ENCODE results near the gene PPARA. TPM values are rescaled to one million over a fixed set of nuclear protein-coding genes. Genes with fewer than 3 reads are reported as not detected.

Gene PPARA
- total and polyA plus RNA-seq, 12 donors, result 15.5 to 89.5 (median 79.9) TPM

DNA sequence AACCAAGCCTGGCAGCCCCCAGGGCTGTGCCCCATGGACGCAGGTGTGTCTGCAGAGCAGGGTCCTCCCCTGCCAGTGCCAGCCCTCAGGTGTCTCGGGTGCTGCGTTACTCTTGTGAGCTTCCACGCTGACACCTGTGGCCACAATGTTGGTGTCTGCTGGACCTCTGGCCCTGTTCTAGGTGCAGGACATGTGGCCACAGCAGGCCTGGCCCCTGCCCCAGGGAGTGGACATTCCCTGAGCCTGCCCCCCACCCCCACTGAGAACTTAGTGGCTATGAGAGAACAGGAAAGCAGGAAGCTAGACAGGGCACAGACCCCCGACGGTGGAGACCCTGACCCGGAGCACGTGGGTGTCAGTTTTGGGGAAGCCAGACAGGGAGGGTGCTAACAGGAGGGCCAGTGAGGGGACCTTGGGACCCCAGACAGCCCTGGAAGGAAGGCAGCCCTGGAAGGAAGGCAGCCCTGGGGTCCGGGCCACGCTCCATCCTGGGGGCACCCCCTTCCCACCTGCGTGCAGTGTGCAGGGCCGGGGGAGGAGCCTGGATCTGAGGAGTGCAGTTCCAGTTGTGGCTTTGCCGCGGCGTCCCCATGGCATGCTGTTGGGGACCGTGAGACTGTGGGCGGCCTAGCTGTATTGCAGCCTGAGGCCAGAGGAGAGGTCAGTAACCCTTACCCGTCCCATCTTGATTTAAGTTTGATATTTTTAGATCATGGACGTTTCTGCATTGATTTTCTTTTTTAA lies 43.9 kb upstream of the PPARA start:
- H3K27me3 ChIP-seq, result no peaks in the 10 kb centered on the region
- WGBS, 2 donors, result 47 to 64% methylated on average over 19 of the region's 19 CpGs
- DNase-seq (no peak), ATAC-seq (no peak)
- intact Hi-C loops (cut with DNase I), result loop anchor here in 2 of 10 donors (5.0 kb wide), 1 partner anchor 34 kb away; no protein-coding TSS in a partner anchor
- no peaks in the 10 kb centered on the region for H3K9me3 ChIP-seq
- peaks cover 88 to 100% (median 96%) of the 10 kb centered on the region in 9 donors for H3K4me1 ChIP-seq
- TF ChIP-seq, protein P1, sequence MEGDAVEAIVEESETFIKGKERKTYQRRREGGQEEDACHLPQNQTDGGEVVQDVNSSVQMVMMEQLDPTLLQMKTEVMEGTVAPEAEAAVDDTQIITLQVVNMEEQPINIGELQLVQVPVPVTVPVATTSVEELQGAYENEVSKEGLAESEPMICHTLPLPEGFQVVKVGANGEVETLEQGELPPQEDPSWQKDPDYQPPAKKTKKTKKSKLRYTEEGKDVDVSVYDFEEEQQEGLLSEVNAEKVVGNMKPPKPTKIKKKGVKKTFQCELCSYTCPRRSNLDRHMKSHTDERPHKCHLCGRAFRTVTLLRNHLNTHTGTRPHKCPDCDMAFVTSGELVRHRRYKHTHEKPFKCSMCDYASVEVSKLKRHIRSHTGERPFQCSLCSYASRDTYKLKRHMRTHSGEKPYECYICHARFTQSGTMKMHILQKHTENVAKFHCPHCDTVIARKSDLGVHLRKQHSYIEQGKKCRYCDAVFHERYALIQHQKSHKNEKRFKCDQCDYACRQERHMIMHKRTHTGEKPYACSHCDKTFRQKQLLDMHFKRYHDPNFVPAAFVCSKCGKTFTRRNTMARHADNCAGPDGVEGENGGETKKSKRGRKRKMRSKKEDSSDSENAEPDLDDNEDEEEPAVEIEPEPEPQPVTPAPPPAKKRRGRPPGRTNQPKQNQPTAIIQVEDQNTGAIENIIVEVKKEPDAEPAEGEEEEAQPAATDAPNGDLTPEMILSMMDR (IDR thresholded peaks at IDR 0.05), result no peak
- H3K4me3 ChIP-seq, result peak overlapping the region in 2 of 10 donors; percentile 10 to 11
- peak overlapping the region; percentile 75 to 94 (median 86) for H3K27ac ChIP-seq
- H3K36me3 ChIP-seq, result peaks cover 0 to 97% (median 36%) of the 10 kb centered on the region in 9 donors

DNA sequence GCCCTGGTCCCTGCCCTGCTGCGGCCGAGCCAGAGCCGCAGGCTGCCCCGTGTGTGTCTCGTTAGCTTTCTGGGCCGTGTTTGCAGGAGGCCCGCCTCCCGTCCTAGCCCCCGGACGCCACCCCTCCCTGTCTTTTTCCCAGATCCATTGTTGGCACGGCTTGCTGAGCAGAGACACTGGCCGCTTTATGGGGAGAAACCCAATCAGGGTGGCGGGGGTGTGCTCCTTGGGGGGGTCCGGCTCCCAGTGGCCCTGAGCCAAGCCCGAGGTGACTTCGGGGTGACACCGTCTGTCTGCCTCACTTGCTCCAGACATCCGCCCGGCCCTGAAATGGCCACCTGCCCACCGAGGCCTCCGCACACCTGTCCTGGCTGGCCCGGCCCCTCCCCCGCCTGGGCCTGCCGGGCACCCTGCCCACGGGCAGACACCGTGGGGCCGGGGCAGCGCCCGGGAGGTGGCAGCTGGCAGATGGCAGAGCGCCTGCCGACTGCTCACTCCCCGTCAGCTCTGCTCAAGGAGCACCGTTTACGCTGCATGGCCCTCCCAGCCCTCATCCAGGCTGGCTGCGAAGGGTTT lies 43.1 kb upstream of the PPARA start:
- peak overlapping the region; percentile 75 to 94 (median 86) for H3K27ac ChIP-seq
- H3K36me3 ChIP-seq, result peaks cover 0 to 97% (median 32%) of the 10 kb centered on the region in 9 donors
- WGBS, 2 donors, result 33 to 47% methylated on average over 35 of the region's 35 CpGs
- intact Hi-C loops (cut with DNase I), result loop anchor here in 2 of 10 donors (5.0 kb wide), 1 partner anchor 35 kb away; no protein-coding TSS in a partner anchor
- DNase-seq, result peak in 1 of 2 donors; percentile 66
- H3K4me1 ChIP-seq, result peaks cover 94 to 100% (median 98%) of the 10 kb centered on the region in 9 donors
- H3K27me3 ChIP-seq, result no peaks in the 10 kb centered on the region
- TF ChIP-seq, protein P1 (IDR thresholded peaks at IDR 0.05), result no peak
- H3K9me3 ChIP-seq, result no peaks in the 10 kb centered on the region
- ATAC-seq, result peak; percentile 8 to 48 (median 23)
- peak overlapping the region in 3 of 10 donors; percentile 10 to 17 (median 11) for H3K4me3 ChIP-seq

DNA sequence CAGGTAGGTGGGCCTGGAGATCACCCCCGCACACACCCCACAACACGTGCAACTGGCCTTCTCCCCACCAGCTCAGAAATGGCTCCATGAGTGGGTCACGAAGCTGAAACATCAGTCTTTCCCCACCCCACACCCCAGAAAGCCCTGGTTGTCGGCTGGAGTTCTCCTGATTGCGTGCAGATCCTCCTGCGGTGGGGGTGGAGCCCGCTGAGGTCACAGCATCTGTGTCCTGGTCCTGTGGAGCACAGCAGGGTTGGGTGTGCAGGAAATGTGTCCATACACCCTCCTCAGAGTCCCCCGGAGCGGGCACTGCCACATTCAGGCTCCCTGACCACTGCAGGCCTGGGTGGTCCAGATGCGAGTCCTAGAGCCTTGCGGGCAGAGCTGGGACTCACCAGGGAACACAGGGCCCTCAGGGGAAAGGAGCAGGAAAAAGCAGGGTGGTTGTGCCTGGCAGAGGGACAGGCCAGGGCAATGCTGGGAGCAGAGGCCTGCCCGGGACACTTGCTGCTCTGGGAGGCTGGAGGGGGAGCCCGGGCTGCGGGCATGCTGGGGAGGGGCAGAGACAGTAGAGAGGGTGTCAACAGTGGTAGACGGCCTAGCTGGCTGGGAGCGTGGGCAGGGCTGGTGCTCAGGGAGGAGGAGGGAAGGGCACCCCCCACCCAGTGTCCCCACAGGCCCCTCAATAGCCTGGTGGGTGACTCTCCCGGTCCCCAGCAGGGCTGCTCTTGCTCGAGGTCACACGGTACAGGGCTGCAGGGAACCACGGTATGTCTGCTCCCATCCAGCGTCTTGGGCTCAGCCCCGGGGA lies 42.4 kb upstream of the PPARA start:
- peaks cover 92 to 100% (median 99%) of the 10 kb centered on the region in 9 donors for H3K4me1 ChIP-seq
- H3K36me3 ChIP-seq, result peaks cover 0 to 97% (median 33%) of the 10 kb centered on the region in 9 donors
- DNase-seq (no peak), ATAC-seq (peak in 4 of 8 donors; percentile 7 to 30 (median 10))
- intact Hi-C loops (cut with DNase I), result loop anchor here in 2 of 10 donors (5.0 kb wide), 1 partner anchor 36 kb away; no protein-coding TSS in a partner anchor
- WGBS, 2 donors, result 46 to 64% methylated on average over 22 of the region's 22 CpGs
- peak overlapping the region in 1 of 10 donors; percentile 11 for H3K4me3 ChIP-seq
- H3K9me3 ChIP-seq, result no peaks in the 10 kb centered on the region
- peak overlapping the region; percentile 75 to 94 (median 86) for H3K27ac ChIP-seq
- TF ChIP-seq, protein P1 (IDR thresholded peaks at IDR 0.05), result no peak
- H3K27me3 ChIP-seq, result no peaks in the 10 kb centered on the region

Data from heart right ventricle (tissue), 16 donors.